ENCODE results near the gene MFAP2.

MFAP2 gene

GRCh38 chr1:17001760-17002523 is 21.5 kb upstream of the MFAP2 start:
- peaks cover 35% of the 10 kb centered on the region for H3K36me3 Mint-ChIP-seq (ENCODE audit: insufficient read depth)
- no peak for DNase-seq (ENCODE audit: low spot score in 2 of 2)
- H3K27me3 Mint-ChIP-seq, result no peaks in the 10 kb centered on the region
- H3K27ac Mint-ChIP-seq (ENCODE audit: low read depth), result no peak overlapping the region
- no peaks in the 10 kb centered on the region for H3K4me1 Mint-ChIP-seq
- H3K4me3 Mint-ChIP-seq, result no peak overlapping the region
- H3K9me3 Mint-ChIP-seq, result no peaks in the 10 kb centered on the region
- ATAC-seq (replicated peaks; ENCODE audit: extremely low read depth, poor library complexity, severe bottlenecking), result no peak

GRCh38 chr1:16999863-17000262 is 19.4 kb upstream of the MFAP2 start:
- no peak overlapping the region for H3K4me3 Mint-ChIP-seq
- H3K9me3 Mint-ChIP-seq, result no peaks in the 10 kb centered on the region
- ATAC-seq (replicated peaks; ENCODE audit: extremely low read depth, poor library complexity, severe bottlenecking) (no peak), DNase-seq (ENCODE audit: low spot score in 2 of 2) (no peak)
- H3K27me3 Mint-ChIP-seq, result no peaks in the 10 kb centered on the region
- peaks cover 36% of the 10 kb centered on the region for H3K36me3 Mint-ChIP-seq (ENCODE audit: insufficient read depth)
- no peak overlapping the region for H3K27ac Mint-ChIP-seq (ENCODE audit: low read depth)
- no peaks in the 10 kb centered on the region for H3K4me1 Mint-ChIP-seq

GRCh38 chr1:16998589-16998988 is 18.2 kb upstream of the MFAP2 start:
- Mint-ChIP-seq H3K4me3 (no peak overlapping the region), H3K27ac (ENCODE audit: low read depth) (no peak overlapping the region), H3K27me3 (no peaks in the 10 kb centered on the region), H3K9me3 (no peaks in the 10 kb centered on the region), H3K4me1 (no peaks in the 10 kb centered on the region), H3K36me3 (ENCODE audit: insufficient read depth) (peaks cover 31% of the 10 kb centered on the region)
- DNase-seq (ENCODE audit: low spot score in 2 of 2), result no peak
- no peak for ATAC-seq (replicated peaks; ENCODE audit: extremely low read depth, poor library complexity, severe bottlenecking)

GRCh38 chr1:16996845-16997244 is 16.4 kb upstream of the MFAP2 start:
- ATAC-seq (replicated peaks; ENCODE audit: extremely low read depth, poor library complexity, severe bottlenecking) (no peak), DNase-seq (ENCODE audit: low spot score in 2 of 2) (no peak)
- H3K4me1 Mint-ChIP-seq, result no peaks in the 10 kb centered on the region
- no peaks in the 10 kb centered on the region for H3K9me3 Mint-ChIP-seq
- H3K27ac Mint-ChIP-seq (ENCODE audit: low read depth), result no peak overlapping the region
- H3K4me3 Mint-ChIP-seq, result no peak overlapping the region
- no peaks in the 10 kb centered on the region for H3K27me3 Mint-ChIP-seq
- H3K36me3 Mint-ChIP-seq (ENCODE audit: insufficient read depth), result peaks cover 27% of the 10 kb centered on the region

GRCh38 chr1:16993521-16994038 is 13.2 kb upstream of the MFAP2 start:
- H3K4me1 Mint-ChIP-seq, result no peaks in the 10 kb centered on the region
- ATAC-seq (replicated peaks; ENCODE audit: extremely low read depth, poor library complexity, severe bottlenecking) (no peak), DNase-seq (ENCODE audit: low spot score in 2 of 2) (no peak)
- no peaks in the 10 kb centered on the region for H3K9me3 Mint-ChIP-seq
- H3K36me3 Mint-ChIP-seq (ENCODE audit: insufficient read depth), result peaks cover 27% of the 10 kb centered on the region
- no peak overlapping the region for H3K27ac Mint-ChIP-seq (ENCODE audit: low read depth)
- no peak overlapping the region for H3K4me3 Mint-ChIP-seq
- no peaks in the 10 kb centered on the region for H3K27me3 Mint-ChIP-seq

GRCh38 chr1:16992675-16993074 is 12.3 kb upstream of the MFAP2 start:
- H3K4me3 Mint-ChIP-seq, result no peak overlapping the region

GRCh38 chr1:16992102-16992501 is 11.7 kb upstream of the MFAP2 start:
- DNase-seq (ENCODE audit: low spot score in 2 of 2), result no peak
- peaks cover 19% of the 10 kb centered on the region for H3K36me3 Mint-ChIP-seq (ENCODE audit: insufficient read depth)

More at GRCh38 chr1:16992675-16993074, 12.3 kb upstream of the MFAP2 start:
- Mint-ChIP-seq H3K36me3 (ENCODE audit: insufficient read depth) (peaks cover 19% of the 10 kb centered on the region), H3K9me3 (no peaks in the 10 kb centered on the region), H3K27me3 (no peaks in the 10 kb centered on the region), H3K27ac (ENCODE audit: low read depth) (no peak overlapping the region), H3K4me1 (no peaks in the 10 kb centered on the region)
- DNase-seq (ENCODE audit: low spot score in 2 of 2), result no peak
- no peak for ATAC-seq (replicated peaks; ENCODE audit: extremely low read depth, poor library complexity, severe bottlenecking)

GRCh38 chr1:16991571-16991970 is 11.2 kb upstream of the MFAP2 start:
- no peak overlapping the region for H3K4me3 Mint-ChIP-seq
- no peak for ATAC-seq (replicated peaks; ENCODE audit: extremely low read depth, poor library complexity, severe bottlenecking)
- H3K4me1 Mint-ChIP-seq, result no peaks in the 10 kb centered on the region
- H3K9me3 Mint-ChIP-seq, result no peaks in the 10 kb centered on the region
- no peak overlapping the region for H3K27ac Mint-ChIP-seq (ENCODE audit: low read depth)
- DNase-seq (ENCODE audit: low spot score in 2 of 2), result no peak
- peaks cover 15% of the 10 kb centered on the region for H3K36me3 Mint-ChIP-seq (ENCODE audit: insufficient read depth)
- no peaks in the 10 kb centered on the region for H3K27me3 Mint-ChIP-seq

More at GRCh38 chr1:16992102-16992501, 11.7 kb upstream of the MFAP2 start:
- Mint-ChIP-seq H3K4me3 (no peak overlapping the region), H3K27ac (ENCODE audit: low read depth) (no peak overlapping the region), H3K9me3 (no peaks in the 10 kb centered on the region), H3K4me1 (no peaks in the 10 kb centered on the region), H3K27me3 (no peaks in the 10 kb centered on the region)
- no peak for ATAC-seq (replicated peaks; ENCODE audit: extremely low read depth, poor library complexity, severe bottlenecking)

GRCh38 chr1:16989676-16990391 is 9.4 kb upstream of the MFAP2 start:
- H3K4me1 Mint-ChIP-seq, result no peaks in the 10 kb centered on the region
- ATAC-seq (replicated peaks; ENCODE audit: extremely low read depth, poor library complexity, severe bottlenecking) (no peak), DNase-seq (ENCODE audit: low spot score in 2 of 2) (no peak)
- H3K36me3 Mint-ChIP-seq (ENCODE audit: insufficient read depth), result peaks cover 11% of the 10 kb centered on the region
- H3K4me3 Mint-ChIP-seq, result no peak overlapping the region
- no peak overlapping the region for H3K27ac Mint-ChIP-seq (ENCODE audit: low read depth)
- H3K9me3 Mint-ChIP-seq, result no peaks in the 10 kb centered on the region
- no peaks in the 10 kb centered on the region for H3K27me3 Mint-ChIP-seq

GRCh38 chr1:16988210-16988609 is 7.8 kb upstream of the MFAP2 start:
- no peak for ATAC-seq (replicated peaks; ENCODE audit: extremely low read depth, poor library complexity, severe bottlenecking)
- Mint-ChIP-seq H3K27me3 (peaks cover 6% of the 10 kb centered on the region), H3K36me3 (ENCODE audit: insufficient read depth) (peaks cover 10% of the 10 kb centered on the region), H3K9me3 (no peaks in the 10 kb centered on the region), H3K27ac (ENCODE audit: low read depth) (no peak overlapping the region), H3K4me3 (no peak overlapping the region), H3K4me1 (no peaks in the 10 kb centered on the region)
- DNase-seq (ENCODE audit: low spot score in 2 of 2), result no peak

- H3K4me3 Mint-ChIP-seq, result no peak overlapping the region
- peaks cover 12% of the 10 kb centered on the region for H3K27me3 Mint-ChIP-seq
- DNase-seq (ENCODE audit: low spot score in 2 of 2), result no peak
- no peaks in the 10 kb centered on the region for H3K9me3 Mint-ChIP-seq
- peaks cover 10% of the 10 kb centered on the region for H3K36me3 Mint-ChIP-seq (ENCODE audit: insufficient read depth)
- no peak for ATAC-seq (replicated peaks; ENCODE audit: extremely low read depth, poor library complexity, severe bottlenecking)
- no peak overlapping the region for H3K27ac Mint-ChIP-seq (ENCODE audit: low read depth)
- H3K4me1 Mint-ChIP-seq, result no peaks in the 10 kb centered on the region
Observed at GRCh38 chr1:16986962-16987361, 6.5 kb upstream of the MFAP2 start.

- Mint-ChIP-seq H3K27ac (ENCODE audit: low read depth) (no peak overlapping the region), H3K4me1 (peaks cover under 1% of the 10 kb centered on the region), H3K4me3 (no peak overlapping the region), H3K9me3 (no peaks in the 10 kb centered on the region), H3K27me3 (peaks cover 14% of the 10 kb centered on the region), H3K36me3 (ENCODE audit: insufficient read depth) (peaks cover 10% of the 10 kb centered on the region)
- ATAC-seq (replicated peaks; ENCODE audit: extremely low read depth, poor library complexity, severe bottlenecking) (no peak), DNase-seq (ENCODE audit: low spot score in 2 of 2) (no peak)
Observed at GRCh38 chr1:16986560-16986959, 6.1 kb upstream of the MFAP2 start.

GRCh38 chr1:16986113-16986512 is 5.7 kb upstream of the MFAP2 start:
- Mint-ChIP-seq H3K36me3 (ENCODE audit: insufficient read depth) (peaks cover 9% of the 10 kb centered on the region), H3K4me3 (no peak overlapping the region), H3K27me3 (peaks cover 19% of the 10 kb centered on the region), H3K4me1 (peaks cover 5% of the 10 kb centered on the region), H3K9me3 (no peaks in the 10 kb centered on the region), H3K27ac (ENCODE audit: low read depth) (no peak overlapping the region)
- DNase-seq (ENCODE audit: low spot score in 2 of 2) (no peak), ATAC-seq (replicated peaks; ENCODE audit: extremely low read depth, poor library complexity, severe bottlenecking) (no peak)
